A549 (cell line): ENCODE results near the gene PKN2.

Source experiments
- ESRRA ChIP-seq: fragments of 150-350 bp; IDR thresholded peaks from 2 replicates; pipeline ENCODE4 v1.6.1; 2014; ENCODE audit warnings: mild to moderate bottlenecking, low read length, borderline replicate concordance
- NFE2L2 ChIP-seq: fragments of 150-350 bp; conservative IDR thresholded peaks from 2 replicates; pipeline ENCODE4 v1.6.1; 2014; ENCODE audit warnings: low read length

DNA sequence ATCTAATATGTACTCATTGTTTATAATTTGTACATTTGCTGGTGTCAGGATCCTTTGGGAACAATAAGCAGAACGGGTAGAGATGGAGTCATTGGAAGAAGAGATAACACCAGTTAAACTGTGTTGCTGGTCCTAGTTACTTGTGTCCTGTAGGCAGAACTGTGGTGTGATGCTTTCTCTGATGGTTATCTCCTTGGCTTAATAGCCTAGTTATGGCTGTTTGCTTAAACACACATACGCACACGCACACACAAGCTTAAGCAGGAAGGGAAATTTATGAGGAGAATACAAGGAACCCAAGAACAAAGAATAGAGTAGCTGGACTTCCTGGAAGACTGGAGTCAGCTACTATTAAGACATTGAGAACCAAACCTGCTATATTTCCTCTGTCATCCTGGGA lies 5.7 kb upstream of the PKN2 start:
- TF ChIP-seq ESRRA (no peak), NFE2L2 (no peak)
